ENCODE measurements around the gene MAN1A1.
A peak's percentile ranks its signal among the peaks of the same experiment; 100 is the strongest.

The MAN1A1 gene

DNA sequence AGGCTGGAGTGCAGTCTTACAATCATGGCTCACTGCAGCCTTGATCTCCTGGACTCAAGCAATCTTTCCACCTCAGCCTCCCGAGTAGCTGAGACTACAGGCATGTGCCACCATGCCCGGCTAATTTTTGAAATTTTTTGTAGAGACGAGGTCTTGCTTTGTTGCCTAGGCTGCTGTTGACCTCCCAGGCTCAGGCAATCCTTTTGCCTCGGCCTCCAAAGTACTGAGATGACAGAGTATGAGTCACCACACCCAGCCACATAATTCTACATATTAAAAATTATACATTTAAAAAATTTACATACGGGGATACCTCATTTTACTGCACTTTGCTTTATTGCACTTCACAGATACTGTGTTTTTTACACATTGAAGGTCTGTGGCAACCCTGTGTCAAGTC lies 115.1 kb downstream of the MAN1A1 start:
- no peak for DNase-seq (ENCODE audit: low spot score)

DNA sequence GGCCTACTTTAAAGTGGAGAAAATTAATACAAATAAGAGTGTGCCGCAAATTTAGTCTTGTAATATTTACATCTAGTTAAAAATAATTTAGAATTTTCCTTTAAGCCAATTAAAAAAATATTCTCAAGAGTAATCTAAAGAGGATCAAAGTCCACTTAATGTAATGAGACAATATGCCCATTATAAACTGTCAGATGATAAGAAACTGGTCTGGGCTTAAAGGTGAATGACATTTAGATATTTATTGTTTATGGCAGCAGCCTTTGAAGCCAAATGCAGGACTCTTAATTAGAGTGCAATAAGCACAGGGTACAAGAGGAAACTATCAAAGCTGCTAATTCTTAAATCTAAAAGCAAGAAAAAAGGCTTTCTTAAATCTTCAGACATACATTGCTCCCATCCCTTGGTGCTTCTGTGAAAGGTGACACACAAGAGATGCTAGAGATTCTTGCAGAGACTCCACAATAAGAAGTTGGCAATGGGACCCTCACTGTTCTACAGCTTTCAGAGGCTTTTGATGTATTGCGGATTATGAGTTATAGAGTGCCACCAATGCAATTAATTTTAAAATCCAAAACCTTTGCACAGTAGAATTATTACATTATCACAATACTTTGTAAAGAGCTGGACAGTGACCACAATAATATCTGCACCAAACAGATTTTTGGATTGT lies 116.1 kb downstream of the MAN1A1 start:
- DNase-seq (ENCODE audit: low spot score): no peak

DNA sequence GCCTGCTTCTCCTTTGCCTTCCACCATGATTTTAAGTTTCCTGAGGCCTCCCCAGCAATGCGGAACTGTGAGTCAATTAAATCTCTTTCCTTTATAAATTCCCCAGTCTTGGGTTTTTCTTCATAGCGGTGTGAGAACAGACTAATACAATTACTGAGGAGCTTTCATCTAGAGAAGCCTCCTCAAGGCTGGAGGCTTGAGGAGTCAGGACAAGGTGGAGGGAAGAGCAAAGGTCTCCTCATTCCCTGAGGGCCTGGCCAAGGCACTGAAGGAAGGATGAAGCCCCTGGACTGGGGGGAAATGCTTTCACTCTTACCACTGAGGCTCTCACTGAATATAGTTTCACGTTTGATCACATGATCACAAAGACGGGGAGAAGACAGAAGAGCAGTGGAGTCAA lies 118.2 kb downstream of the MAN1A1 start:
- DNase-seq (ENCODE audit: low spot score): no peak

DNA sequence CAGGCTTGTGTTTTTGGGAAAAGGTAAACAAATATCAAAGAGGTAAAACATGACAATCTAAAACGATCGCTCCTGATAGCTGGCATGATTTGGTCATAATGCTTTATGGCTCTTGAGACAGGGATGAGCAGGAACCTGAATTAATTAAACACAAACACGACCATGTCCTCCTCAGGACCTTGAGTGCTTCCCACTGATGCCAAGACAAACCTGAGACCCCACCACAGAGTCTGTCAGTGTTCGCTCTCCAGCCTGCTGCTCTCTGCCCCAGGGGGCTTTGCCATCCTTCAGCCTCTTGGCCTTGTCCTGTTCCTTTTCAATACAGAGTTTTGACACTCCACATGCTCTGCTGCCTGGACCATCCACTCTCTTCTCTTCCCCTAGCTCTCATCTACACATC lies 119.4 kb downstream of the MAN1A1 start:
- no peak for DNase-seq (ENCODE audit: low spot score)

DNA sequence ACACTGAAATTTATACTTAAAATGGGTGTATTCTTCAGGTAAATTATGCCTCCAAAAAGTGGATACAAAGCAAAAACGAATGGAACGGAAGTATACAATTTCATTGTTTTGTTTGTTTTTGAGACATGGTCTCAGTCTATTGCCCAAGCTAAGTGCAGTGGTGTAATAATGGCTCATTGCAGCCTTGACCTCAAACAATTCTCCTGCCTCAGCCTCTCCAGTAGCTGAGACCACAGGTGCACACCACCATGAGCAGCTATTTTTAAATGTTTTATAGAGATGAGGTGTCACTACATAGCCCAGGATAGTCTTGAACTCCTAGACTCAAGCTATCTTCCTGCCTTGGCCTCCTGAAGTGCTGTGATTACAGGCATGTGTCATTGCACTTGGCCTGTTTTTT lies 122.2 kb downstream of the MAN1A1 start:
- no peak for DNase-seq (ENCODE audit: low spot score)

DNA sequence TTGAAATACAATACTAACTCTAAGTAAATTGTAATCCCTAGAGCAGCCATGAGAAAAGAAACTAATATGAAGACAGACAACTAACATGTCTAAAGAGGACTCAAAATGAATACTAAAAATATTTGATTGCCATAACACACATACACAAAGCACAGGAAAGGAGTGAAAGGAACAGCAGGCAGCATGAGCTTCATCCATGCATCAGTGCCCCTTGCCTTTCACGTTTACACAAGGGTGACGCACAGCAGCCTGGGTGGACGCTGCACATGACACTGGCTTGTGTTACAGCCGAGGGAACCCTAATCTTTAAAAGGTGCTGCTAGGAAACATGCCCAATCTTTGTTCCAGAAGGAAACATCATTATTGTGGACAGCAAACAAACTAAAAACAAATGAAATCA lies 123.5 kb downstream of the MAN1A1 start:
- DNase-seq (ENCODE audit: low spot score): no peak

DNA sequence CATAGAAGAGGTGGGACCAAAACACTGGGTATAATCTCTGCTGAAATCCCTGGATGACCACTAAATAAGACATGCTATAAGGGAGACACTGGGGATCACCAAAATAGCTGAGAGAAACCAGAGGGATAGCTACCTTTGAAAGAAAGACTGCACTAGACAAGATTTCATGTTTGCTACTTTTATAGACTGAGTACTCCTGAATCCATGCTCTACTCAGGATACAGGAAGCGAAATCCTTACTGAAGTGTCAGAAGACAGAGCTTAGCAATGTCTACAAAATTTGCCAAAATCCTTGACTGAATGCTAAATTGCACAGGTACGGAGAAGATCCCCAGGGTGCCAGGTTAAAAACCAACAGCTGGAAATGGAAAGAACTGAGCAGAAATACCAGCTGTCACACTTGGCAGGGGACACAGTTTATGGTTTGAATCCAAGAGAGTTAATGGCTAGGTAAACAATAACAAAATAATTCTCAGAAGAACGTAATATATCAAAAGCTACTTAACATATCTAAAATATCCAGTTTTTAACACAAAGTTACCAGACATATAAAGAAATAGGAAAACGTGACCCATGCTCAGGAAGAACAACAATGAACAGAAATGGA lies 125.4 kb downstream of the MAN1A1 start:
- DNase-seq (ENCODE audit: low spot score): no peak

DNA sequence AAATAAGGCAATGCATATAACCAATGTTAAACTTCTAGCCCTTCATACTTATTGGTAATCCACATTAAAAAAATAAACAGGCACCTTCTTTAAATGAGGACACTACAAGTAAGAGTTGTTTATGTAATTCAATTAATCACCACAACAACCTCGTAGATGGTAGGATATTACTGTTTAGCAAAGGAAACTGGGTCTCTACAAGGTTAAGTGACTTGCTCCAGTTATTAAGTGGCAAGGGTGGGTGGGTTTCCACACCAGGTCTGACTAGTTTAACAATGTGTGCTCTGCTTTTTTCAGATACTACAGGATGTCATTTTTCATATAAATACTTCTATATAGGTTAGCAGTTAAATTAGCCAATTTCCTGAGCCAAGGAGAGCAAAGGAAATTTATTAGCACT lies 129.1 kb downstream of the MAN1A1 start:
- DNase-seq (ENCODE audit: low spot score): no peak

DNA sequence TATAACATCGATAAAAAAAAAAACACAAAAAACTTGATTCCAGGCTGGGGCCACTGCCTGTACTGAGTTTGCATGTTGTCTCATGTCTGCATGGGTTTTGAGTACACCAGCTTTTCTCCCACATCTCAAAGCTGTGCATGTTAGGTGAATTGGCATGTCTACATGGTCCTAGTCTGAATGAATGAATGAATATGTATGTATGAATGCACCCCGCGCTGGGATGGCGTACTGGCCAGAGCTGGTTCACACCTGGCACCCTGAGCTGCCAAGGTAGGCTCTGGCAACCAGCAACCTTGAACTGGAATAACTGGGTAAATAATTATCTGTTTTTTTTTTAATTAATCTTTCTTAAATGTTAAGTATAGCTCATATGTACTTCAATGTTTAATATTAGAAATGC lies 131.0 kb downstream of the MAN1A1 start:
- DNase-seq (ENCODE audit: low spot score): no peak

DNA sequence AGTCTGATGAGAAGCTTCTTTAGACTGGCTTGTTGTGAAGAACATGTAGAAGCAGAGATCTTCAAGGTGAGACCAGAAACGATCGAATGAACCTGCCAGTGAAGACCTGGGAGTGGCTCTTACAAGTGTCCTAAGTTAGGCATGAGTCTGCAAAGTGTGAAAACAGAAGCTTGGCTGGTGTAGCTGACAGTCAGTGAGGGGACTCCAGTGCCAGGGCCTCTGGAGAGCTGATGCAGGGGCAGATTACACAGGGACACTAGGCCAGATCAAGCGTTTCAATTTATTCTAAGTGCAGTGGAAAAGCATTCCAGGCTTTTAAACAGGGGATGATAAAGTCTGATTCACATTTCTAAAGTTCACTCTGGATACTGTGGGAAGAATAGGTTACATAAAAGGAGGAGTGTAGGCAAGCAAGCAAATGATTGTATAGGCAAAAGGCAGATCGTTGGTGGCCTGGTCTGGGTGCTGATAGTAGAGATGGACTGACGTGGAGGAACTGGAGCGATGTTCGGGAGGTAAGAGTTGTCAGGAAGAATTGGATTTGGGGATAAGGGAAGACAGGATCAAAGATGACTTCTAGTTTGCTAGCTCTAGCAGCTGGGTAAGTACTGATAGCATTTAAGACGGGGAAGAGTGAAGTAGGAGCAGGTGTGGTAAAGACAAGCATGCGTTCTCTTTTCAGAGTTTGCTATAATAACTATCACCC lies 133.5 kb downstream of the MAN1A1 start:
- no peak for DNase-seq (ENCODE audit: low spot score)

DNA sequence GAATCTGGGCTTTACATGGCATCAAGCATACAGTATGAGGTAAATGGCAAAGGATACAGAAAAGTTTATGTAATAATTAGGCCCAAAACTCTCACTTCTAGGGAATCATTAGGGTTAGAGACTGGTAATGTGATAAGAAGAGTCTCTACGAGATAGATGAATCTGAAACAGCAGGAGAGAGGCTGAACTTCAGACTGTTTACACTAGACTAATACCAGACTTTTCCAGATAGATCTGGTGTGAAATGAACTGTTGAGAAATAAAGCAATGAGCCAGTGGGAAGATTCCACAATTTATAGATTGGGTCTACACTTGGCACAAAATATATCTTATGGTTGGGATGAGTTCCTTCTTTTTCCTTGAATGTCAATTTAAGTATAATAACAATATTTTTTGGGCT lies 134.3 kb downstream of the MAN1A1 start:
- DNase-seq (ENCODE audit: low spot score): no peak

DNA sequence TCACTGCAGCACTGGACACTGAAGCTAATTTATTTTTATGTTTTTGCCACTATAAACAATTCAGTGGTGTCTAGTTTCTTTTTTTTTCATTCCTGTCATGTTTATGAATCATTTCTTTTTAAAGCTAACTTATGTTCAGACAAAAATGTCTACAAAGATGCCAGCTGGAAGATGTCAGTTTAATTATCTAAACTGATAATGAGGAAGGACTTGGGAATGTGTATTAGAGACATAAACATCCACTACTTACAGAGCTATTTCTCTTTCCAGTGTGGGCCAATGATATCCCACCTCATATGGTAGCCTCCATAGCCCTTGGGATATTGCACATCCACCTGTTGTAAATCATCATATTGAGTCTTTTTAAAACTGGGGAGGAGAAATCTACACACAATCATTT lies 139.0 kb downstream of the MAN1A1 start:
- DNase-seq (ENCODE audit: low spot score): no peak

DNA sequence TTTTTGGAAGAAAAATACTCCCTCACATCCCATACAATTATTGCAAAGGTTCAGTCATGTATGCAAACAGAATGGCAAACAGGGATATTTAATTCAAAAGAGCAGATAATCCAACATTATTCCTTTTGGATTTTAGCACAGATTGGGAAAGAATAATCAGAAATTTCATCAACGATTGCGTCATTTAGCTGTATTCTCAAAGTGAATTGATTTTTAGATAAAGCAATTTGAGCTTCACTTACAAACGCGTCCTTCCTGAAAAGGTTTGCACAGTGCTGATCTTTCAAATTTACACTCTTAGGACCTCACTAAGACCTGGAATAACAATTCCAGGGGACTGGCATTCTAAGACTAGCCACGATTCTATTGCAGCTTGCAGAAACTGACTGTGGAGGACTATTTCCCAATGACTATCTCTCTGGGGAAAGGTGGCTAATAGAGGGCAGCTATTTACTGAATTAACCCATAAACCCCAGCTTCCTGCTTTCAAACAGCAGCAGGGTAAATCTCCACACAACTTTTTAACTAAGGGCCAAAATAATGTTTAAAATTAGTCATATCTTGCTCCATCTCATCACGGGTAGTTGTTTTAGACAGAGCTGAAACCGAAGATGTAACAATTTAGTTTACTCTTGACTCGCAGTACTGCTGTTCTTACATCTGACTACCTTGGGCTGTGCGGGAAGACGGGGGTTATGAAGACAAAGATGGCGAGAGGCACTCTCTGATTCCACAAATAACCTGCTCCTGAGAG lies 139.9 kb downstream of the MAN1A1 start:
- no peak for DNase-seq (ENCODE audit: low spot score)

DNA sequence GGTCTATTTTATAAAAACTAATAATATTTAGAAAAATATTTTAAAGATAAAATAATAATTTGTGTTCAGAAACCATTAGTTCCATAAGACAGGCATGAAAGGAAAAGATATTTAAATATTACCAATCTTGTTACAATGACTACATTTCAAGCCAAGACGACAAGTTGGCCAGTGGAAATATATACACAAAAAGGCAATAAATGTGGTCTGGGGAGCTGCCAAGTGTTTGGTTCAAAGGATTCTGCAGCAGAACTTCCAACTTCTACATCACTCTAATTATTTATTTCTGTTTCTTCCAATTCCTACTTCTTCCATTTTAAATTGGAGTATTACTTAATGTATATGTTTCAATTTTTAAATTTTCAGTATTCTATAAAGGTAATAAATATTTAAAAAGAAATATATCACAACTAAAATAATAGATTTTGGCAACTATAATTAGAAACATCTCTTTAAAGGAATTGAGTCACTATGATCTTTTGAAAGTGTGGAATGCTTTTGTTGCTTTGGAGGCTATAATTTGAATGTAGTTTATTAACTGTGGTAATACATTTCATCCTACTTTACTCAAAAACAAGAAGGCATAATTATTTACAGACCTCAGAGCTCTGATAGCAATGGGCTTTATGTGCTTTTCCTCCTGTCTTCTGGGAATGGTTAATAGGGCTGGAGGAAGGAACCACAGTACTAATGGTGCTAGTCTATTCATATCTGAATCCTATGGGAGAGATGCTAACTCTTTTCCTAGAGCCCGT lies 141.4 kb downstream of the MAN1A1 start:
- DNase-seq (ENCODE audit: low spot score): peak; percentile 29

DNA sequence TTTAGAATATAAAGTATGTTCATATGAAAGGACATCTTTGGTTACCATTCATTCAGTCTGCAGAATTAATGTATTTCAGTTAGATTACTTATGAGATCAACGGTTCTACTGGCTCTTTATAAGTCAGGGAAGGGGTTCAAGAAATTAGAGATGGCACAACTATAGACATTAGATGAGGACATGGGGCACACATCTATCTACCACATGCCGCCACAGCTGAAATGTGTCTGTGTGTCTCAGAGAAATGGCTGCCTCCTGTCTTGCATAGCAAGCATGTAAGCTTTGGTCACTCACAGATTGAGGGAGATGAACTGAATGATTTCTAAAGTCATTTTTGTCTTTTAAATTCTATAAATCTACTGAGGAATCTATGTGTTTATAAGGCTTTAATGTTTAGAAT lies 142.2 kb downstream of the MAN1A1 start:
- no peak for DNase-seq (ENCODE audit: low spot score)

DNA sequence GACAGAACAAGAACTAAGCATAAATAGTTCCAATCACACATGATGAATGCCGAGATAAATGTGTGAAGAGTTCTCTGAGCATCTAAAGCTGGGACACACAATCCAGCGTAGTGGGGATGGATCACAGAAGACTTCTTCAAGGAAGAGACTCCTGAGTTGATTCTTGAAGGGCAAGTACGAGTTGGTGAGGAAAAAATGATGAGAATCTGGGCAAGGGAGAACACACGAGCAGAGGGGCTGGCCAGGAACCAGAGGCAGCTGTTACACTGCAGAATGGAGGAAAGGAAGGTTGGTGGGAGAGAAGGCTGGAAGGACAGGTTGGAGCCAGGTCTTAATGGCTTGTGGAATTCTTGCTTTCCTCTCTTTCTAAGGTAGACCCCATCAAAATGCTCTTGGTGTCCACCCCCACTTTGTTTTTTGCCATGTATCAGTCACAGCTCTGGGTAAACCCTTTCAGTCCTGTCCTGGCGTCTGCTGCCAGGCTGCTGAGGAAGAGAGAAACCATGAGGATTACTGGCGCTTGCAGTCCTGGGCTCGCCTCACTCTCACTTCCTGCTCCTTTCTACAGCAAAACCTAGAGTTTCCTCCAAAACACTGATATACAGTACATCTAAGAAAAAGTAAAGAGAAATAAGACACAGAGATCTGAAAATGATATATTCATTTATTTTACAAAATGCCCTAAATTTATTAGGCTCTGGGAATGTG lies 143.5 kb downstream of the MAN1A1 start:
- no peak for DNase-seq (ENCODE audit: low spot score)

DNA sequence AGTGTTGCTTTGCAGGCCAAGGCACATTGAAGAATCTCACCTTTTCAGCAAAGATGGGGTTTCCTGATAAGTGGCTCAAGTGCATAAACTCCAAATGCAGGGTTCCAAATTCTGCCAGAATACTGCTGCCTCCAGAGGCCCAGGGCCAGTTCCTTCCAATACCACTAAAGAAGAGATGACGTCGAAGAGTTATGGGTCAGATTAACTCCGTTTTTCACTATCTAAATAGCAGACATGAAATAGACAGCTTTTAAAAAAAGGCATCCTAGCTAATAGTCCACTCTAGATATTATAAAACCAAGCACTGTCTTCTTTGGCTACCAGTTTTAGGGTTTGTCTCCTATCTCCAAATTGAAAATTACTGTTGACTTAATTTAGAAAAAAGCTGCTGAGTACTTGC lies 144.8 kb downstream of the MAN1A1 start:
- no peak for DNase-seq (ENCODE audit: low spot score)

DNA sequence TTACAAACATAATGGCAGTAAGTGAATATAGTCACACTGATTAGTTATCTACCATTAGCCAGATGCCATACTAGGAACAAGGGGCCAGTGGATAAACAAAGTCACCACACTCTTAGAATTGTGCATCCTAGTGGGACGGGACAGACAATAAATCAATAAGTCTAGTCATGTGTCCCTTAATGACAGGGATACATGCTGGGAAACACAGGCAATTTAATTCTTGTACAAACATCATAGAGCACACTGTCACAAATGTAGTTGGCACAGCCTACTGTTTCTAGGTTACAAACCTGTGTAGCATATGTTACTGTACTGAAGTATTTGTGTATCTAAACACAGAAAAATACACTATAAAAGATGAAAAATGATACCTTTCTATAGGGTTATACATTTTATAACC lies 148.1 kb downstream of the MAN1A1 start:
- no peak for DNase-seq (ENCODE audit: low spot score)

DNA sequence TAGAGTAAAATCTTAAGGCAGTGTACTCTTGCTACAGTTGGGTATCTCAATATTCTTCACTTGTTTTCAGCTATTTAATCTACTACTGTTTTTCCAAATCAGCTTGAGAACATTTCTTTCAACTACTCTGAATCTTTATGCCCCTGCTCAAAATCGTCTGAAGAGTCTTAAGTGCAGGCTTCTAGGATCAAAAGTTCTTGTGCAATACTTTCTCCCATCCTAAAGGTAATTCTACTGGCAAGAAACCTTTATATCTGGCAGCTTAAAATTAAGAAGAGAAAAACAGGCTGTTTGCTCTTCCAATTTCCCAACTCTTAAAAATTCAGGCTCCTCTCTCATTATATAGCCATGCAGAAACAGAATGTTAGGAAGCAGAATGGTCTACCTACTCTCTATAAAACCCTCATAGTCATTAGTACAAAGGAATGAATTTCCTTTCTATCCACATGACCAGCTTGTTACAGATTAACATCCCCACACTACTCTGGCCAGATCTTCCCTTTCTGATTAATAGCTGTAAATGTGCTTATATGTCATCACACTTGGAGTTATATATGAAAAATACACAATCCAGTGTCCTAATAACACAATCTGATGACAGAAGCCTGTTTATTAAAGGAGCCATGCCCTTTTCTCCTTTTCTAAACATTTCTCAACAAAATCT lies 148.9 kb downstream of the MAN1A1 start:
- no peak for DNase-seq (ENCODE audit: low spot score)

DNA sequence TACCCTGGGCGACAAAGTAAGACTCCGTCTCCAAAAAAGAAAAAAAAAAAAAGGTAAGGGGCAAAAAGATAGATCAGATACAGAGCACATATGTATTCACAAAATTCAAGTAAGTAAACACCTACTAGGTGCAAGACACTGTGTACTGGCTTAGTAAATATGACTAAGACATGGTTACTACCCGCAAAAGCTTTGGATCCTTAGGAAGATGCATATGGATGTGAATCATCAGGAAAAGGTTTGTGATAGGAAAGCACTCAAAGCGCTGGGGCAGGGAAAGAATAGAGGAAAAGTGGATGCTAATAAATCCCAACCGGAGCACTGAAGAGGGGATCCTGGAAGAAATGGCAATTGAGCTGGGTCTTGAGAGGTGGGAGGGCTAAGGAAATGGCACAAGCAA lies 152.3 kb downstream of the MAN1A1 start:
- DNase-seq (ENCODE audit: low spot score): no peak

DNA sequence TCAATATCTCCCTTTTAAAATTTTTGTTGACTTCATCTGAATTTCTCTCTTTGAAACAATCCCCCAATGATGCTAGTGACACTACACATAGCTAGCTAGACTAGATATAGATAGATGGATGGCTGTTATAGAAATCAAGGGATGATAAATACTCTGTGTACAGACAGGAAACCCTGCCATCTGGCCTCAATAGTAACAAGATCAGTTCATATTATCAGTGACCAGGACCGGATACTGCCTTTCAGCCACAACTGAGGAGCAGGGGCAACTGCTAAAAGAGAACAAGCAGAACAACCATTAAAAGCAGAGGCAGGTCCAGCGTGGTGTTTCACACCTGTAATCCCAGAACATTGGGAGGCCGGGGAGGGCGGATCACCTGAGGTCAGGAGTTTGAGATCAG lies 152.8 kb downstream of the MAN1A1 start:
- DNase-seq (ENCODE audit: low spot score): no peak
